ENCODE results near the gene SPRTN. TPM values are rescaled to one million over a fixed set of nuclear protein-coding genes. Genes with fewer than 3 reads are reported as not detected.

SPRTN gene
- total RNA-seq: 22.6 TPM

DNA sequence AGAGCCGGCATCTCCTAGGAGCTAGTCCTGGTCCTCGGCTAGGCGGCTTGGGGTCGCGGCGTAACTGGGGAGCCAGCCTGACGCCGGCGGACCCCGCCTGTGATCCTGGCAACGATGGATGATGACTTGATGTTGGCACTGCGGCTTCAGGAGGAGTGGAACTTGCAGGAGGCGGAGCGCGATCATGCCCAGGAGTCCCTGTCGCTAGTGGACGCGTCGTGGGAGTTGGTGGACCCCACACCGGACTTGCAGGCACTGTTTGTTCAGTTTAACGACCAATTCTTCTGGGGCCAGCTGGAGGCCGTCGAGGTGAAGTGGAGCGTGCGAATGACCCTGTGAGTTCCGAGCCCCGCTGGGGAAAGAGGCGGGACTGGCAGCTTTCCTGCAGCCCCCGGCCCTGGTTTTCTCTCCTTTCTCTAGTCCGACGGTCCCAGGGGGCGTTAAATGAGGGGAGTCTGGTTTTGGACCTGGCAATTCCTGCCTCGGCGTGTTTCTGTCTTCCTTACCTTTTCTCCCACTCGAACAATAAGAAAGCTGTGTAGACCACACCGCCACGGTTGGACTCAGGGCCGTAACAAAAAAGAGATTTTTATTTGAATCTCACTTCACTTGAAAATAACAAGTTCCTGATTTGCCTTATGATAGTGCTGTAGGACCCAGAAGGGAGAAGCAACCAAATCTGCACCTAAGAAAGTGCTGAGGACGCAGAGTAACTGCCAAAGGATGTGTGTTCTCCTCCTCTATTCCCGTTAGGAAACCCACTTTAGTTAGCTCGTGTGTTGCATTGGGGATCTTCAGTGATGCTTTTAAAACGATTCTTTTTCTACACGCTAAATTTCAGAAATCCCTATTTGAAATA, at the start of gene SPRTN:
SPRTN (plus strand) TSS at position 24 of the 859 bp plus-strand sequence; CDS start at position 115, 91 bp downstream.
- no peaks in the 10 kb centered on the region for H3K9me3 ChIP-seq
- TF ChIP-seq POLR2AphosphoS5 (IDR thresholded peaks at IDR 0.05; ENCODE audit: insufficient read depth in 1 of 2, low read depth in 1 of 2): no peak
- TF ChIP-seq, protein P1, sequence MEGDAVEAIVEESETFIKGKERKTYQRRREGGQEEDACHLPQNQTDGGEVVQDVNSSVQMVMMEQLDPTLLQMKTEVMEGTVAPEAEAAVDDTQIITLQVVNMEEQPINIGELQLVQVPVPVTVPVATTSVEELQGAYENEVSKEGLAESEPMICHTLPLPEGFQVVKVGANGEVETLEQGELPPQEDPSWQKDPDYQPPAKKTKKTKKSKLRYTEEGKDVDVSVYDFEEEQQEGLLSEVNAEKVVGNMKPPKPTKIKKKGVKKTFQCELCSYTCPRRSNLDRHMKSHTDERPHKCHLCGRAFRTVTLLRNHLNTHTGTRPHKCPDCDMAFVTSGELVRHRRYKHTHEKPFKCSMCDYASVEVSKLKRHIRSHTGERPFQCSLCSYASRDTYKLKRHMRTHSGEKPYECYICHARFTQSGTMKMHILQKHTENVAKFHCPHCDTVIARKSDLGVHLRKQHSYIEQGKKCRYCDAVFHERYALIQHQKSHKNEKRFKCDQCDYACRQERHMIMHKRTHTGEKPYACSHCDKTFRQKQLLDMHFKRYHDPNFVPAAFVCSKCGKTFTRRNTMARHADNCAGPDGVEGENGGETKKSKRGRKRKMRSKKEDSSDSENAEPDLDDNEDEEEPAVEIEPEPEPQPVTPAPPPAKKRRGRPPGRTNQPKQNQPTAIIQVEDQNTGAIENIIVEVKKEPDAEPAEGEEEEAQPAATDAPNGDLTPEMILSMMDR (IDR thresholded peaks at IDR 0.05): no peak
- no peak for TF ChIP-seq POLR2A (IDR thresholded peaks at IDR 0.05)
- H3K36me3 ChIP-seq: no peaks in the 10 kb centered on the region
- peak within 1 kb of the TSS; percentile 72 to 95 for H3K4me3 ChIP-seq
- peak within 1 kb of the TSS; percentile 77 for H3K27ac ChIP-seq
- intact Hi-C loops (cut with DNase I): loop anchor here (10.0 kb wide), 1 partner anchor 196 kb away; no protein-coding TSS in a partner anchor
- H3K27me3 ChIP-seq: no peaks in the 10 kb centered on the region
- DNase-seq (ENCODE audit: extremely low spot score in 2 of 2): peak in 1 of 2 donors; percentile 91
- peaks cover 58% of the 10 kb centered on the region for H3K4me1 ChIP-seq

- Histone ChIP-seq H3K4me3 (no peak overlapping the region), H3K27ac (no peak overlapping the region), H3K36me3 (no peaks in the 10 kb centered on the region), H3K4me1 (no peaks in the 10 kb centered on the region), H3K27me3 (no peaks in the 10 kb centered on the region), H3K9me3 (no peaks in the 10 kb centered on the region)
- TF ChIP-seq, protein P1 (IDR thresholded peaks at IDR 0.05): no peak
- TF ChIP-seq POLR2AphosphoS5 (IDR thresholded peaks at IDR 0.05; ENCODE audit: insufficient read depth in 1 of 2, low read depth in 1 of 2): no peak
- no peak for TF ChIP-seq POLR2A (IDR thresholded peaks at IDR 0.05)
- DNase-seq (ENCODE audit: extremely low spot score in 2 of 2): no peak
- intact Hi-C loops (cut with DNase I): no loop called here
These were observed 42.2 kb upstream of the SPRTN start for GRCh38 chr1:231295938-231296337.

DNA sequence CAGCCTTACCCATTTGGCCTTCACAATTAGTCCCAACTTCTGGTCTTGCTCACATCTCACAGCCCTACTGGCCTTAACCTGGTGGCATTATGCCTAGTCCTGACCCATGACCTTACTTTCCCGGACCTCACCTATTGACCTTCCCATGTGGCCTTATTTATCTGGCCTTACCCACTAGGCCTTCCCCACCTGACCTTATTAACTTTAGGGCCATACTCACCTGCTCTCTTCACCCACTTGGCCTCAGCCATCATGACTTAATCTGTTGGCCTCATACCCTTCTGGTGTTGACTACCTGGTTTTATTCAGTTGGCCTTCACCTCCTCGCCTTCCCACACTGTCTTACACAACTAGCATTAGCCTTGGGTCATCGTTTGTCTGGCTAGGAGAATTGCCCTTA, 36.1 kb upstream of the SPRTN start:
- no peaks in the 10 kb centered on the region for H3K27me3 ChIP-seq
- H3K4me3 ChIP-seq: no peak overlapping the region
- H3K9me3 ChIP-seq: no peaks in the 10 kb centered on the region
- no peak for DNase-seq (ENCODE audit: extremely low spot score in 2 of 2)
- no peak overlapping the region for H3K27ac ChIP-seq
- TF ChIP-seq POLR2A (IDR thresholded peaks at IDR 0.05) (no peak), POLR2AphosphoS5 (IDR thresholded peaks at IDR 0.05; ENCODE audit: insufficient read depth in 1 of 2, low read depth in 1 of 2) (no peak)
- TF ChIP-seq, protein P1 (IDR thresholded peaks at IDR 0.05): no peak
- no peaks in the 10 kb centered on the region for H3K4me1 ChIP-seq
- no peaks in the 10 kb centered on the region for H3K36me3 ChIP-seq
- intact Hi-C loops (cut with DNase I): no loop called here

DNA sequence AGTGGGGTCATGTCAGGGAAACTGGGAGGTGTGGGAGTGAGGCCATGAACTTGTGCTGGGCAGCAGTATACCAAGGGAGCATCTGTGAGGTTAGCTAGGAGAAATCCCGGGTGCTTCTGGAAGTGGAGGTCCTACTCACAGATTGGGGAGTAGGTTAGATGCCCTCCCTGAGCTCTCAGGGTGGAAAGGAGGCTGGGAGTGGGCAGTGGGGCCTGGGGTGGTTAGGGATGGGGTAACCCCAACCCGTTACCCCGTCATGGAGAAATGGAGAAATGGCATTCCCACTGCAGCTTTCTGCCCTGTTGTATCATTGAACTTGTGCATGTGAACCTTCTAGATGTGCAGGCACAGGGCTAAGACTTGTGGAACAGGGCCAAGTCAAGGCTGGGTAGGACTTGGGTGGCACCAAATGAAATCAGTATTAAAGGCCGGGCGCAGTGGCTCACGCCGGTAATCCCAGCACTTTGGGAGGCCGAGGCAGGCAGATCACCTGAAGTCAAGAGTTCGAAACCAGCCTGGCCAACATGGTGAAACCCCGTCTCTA, 27.6 kb upstream of the SPRTN start:
- no peak overlapping the region for H3K4me3 ChIP-seq
- no peaks in the 10 kb centered on the region for H3K4me1 ChIP-seq
- intact Hi-C loops (cut with DNase I): no loop called here
- H3K27ac ChIP-seq: no peak overlapping the region
- H3K36me3 ChIP-seq: no peaks in the 10 kb centered on the region
- H3K9me3 ChIP-seq: no peaks in the 10 kb centered on the region
- no peak for TF ChIP-seq POLR2A (IDR thresholded peaks at IDR 0.05)
- no peak for TF ChIP-seq POLR2AphosphoS5 (IDR thresholded peaks at IDR 0.05; ENCODE audit: insufficient read depth in 1 of 2, low read depth in 1 of 2)
- TF ChIP-seq, protein P1 (IDR thresholded peaks at IDR 0.05): no peak
- peak; percentile 54 to 87 for DNase-seq (ENCODE audit: extremely low spot score in 2 of 2)
- no peaks in the 10 kb centered on the region for H3K27me3 ChIP-seq
